Body of pancreas (tissue), 4 donors: ENCODE results near the gene GJA5. TPM values are rescaled to one million over a fixed set of nuclear protein-coding genes. Genes with fewer than 3 reads are reported as not detected.

Experiments used
- ATAC-seq: fragments of 150-250 bp; one replicate; pipeline ENCODE4 v1.9.1; 2016
- DNase-seq, 4 donors: peaks; one replicate each; pipeline ENCODE4 v3.0.0-alpha.2; 2019
- H3K27ac ChIP-seq, 4 donors: fragments of 200-600 bp; sonication (generic); 1 replicate in 3 of 4; 2 replicates in 1 of 4; pipeline versions ENCODE4 v1.5.1 to v1.6.1; 2016 to 2019; ENCODE audit warnings: mild to moderate bottlenecking in 1 of 4, mixed read lengths in 1 of 4, moderate library complexity in 1 of 4
- H3K27me3 ChIP-seq, 2 donors: fragments of 200-600 bp; sonication (generic); one replicate each; pipeline ENCODE4 v1.6.0; 2016; ENCODE audit warnings: mild to moderate bottlenecking in 1 of 2
- H3K36me3 ChIP-seq, 2 donors: fragments of 200-600 bp; sonication (generic); replicated peaks in 1 of 2; 2 replicates each; pipeline ENCODE4 v1.5.1; 2016; ENCODE audit warnings: low read depth in 2 of 2; ENCODE audit not compliant: insufficient read depth in 1 of 2
- H3K4me1 ChIP-seq: fragments of 200-600 bp; sonication (generic); one replicate; pipeline ENCODE4 v1.6.0; 2016
- H3K4me3 ChIP-seq, 2 donors: fragments of 200-600 bp; sonication (generic); 1 replicate in 1 of 2; 2 replicates in 1 of 2; pipeline ENCODE4 v1.5.1; 2016 to 2019
- H3K9me3 ChIP-seq, 3 donors: fragments of 200-600 bp; sonication (generic); 1 replicate in 2 of 3; 2 replicates in 1 of 3; pipeline ENCODE4 v1.5.1; 2016
- POLR2A ChIP-seq, 3 donors: fragments of 450-650 bp; IDR thresholded peaks; one replicate each; pipeline ENCODE4 v1.6.1; 2016; ENCODE audit warnings: antibody characterized with exemption in 3 of 3, mild to moderate bottlenecking in 2 of 3
- WGBS, 2 donors: methylation state at CpG; one replicate each; pipeline ENCODE4 v1.1.5; 2017; 5-methylcytosine and 5-hydroxymethylcytosine counted together
- intact Hi-C: fragments of 100-400 bp; cut with DNase I; formaldehyde crosslinking; loops from one replicate; pipeline ENCODE4 v1.15.1; 2023
- total RNA-seq, 2 donors: library from RNA; depleted of rRNA; stranded (reverse); fragments of >200 nt; gene quantifications; one replicate each; pipeline ENCODE4 v1.1.0, GENCODE V29; 2016
- TF ChIP-seq, protein P1 (sequence below), 7 experiments: fragments of 450-650 bp in 4 of 7; fragments of 200-600 bp in 3 of 7; sonication (generic) in 3 of 7; IDR thresholded peaks; one replicate each; pipeline ENCODE4 v1.5.1; 2016 to 2019; ENCODE audit warnings: antibody characterized with exemption in 7 of 7

The GJA5 gene
- total RNA-seq, 2 donors from 2014 or later: 0.99 to 8.8 TPM

DNA sequence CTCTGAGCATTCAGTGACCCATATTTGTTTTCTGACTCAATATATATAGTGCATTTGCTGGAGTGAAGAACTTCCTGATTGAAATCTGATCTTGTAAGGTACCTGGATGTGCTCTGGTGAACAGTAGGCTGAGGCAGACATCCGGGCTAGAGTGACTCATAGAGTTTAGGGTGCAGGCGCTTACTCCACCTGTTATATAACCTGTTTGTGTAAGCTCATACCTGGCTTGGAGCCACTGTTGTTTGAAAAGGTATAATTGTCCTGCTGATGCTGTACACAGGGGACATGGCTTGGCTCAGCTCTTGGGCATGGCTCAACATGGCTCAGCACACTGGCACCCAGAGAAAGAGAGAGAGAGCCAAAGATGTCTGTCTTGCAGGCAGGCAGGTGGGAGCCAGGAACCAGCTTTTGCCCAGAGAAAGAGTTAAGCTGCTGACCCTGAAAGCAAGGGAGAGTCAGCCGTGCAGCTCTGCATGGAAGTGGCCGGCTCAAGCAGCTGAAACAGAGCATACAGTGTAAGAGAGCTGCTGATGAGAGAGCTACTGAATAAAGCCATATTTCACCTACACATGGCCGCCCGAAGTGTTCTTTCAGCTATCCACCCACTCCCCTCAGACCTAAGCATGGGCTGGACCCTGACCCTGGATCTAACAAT is 43.2 kb downstream of the GJA5 start:
- H3K4me1 ChIP-seq: peaks cover 13% of the 10 kb centered on the region
- no peaks in the 10 kb centered on the region for H3K9me3 ChIP-seq
- TF ChIP-seq, protein P1, sequence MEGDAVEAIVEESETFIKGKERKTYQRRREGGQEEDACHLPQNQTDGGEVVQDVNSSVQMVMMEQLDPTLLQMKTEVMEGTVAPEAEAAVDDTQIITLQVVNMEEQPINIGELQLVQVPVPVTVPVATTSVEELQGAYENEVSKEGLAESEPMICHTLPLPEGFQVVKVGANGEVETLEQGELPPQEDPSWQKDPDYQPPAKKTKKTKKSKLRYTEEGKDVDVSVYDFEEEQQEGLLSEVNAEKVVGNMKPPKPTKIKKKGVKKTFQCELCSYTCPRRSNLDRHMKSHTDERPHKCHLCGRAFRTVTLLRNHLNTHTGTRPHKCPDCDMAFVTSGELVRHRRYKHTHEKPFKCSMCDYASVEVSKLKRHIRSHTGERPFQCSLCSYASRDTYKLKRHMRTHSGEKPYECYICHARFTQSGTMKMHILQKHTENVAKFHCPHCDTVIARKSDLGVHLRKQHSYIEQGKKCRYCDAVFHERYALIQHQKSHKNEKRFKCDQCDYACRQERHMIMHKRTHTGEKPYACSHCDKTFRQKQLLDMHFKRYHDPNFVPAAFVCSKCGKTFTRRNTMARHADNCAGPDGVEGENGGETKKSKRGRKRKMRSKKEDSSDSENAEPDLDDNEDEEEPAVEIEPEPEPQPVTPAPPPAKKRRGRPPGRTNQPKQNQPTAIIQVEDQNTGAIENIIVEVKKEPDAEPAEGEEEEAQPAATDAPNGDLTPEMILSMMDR (IDR thresholded peaks at IDR 0.05): no peak
- no peak for TF ChIP-seq POLR2A (IDR thresholded peaks at IDR 0.05)
- peak overlapping the region in 1 of 4 donors; percentile 12 for H3K27ac ChIP-seq
- intact Hi-C loops: no loop called here
- ATAC-seq (peak; percentile 58), DNase-seq (peak in 2 of 4 donors; percentile 47 to 87)
- H3K36me3 ChIP-seq: no peaks in the 10 kb centered on the region
- H3K4me3 ChIP-seq: no peak overlapping the region
- H3K27me3 ChIP-seq: no peaks in the 10 kb centered on the region
- 65 to 80% methylated on average over 4 to 6 of the region's 6 CpGs for WGBS, 2 donors

DNA sequence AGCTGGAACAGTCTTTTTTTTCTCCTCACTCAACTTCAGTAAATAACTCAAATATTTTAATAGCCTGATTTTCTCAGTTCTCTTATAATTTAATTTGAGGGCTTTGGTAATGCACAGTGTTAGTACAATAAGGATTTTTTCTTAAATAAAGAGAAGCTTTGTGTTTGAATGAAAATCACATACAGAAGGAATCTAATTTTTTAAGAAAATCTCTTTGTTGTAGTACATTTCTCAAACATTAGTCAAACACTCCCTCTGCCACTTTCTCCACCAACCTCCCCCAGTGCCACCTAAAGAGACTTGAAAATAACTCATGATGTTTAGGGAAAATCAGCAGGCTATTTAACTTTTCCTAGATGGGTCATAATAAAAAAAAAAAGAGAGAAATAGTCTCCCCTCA is 47.8 kb downstream of the GJA5 start:
- no peak overlapping the region for H3K27ac ChIP-seq
- intact Hi-C loops: no loop called here
- ATAC-seq: no peak
- H3K9me3 ChIP-seq: no peaks in the 10 kb centered on the region
- H3K4me1 ChIP-seq: no peaks in the 10 kb centered on the region
- H3K36me3 ChIP-seq: no peaks in the 10 kb centered on the region
- DNase-seq: no peak
- no peaks in the 10 kb centered on the region for H3K27me3 ChIP-seq
- no peak overlapping the region for H3K4me3 ChIP-seq
- TF ChIP-seq POLR2A (IDR thresholded peaks at IDR 0.05): no peak
- TF ChIP-seq, protein P1 (IDR thresholded peaks at IDR 0.05): no peak

Other genes starting within 250 kb of the GJA5 start
- gene BCL9, start 219.1 kb downstream of the GJA5 start, total RNA-seq: 1 to 10 TPM; 5.9 to 8.0 TPM
- gene ACP6, start 90.1 kb downstream of the GJA5 start, total RNA-seq: 10 to 100 TPM; 13.2 to 24.7 TPM
- not detected for gene GJA8, start 142.2 kb upstream of the GJA5 start, total RNA-seq
- gene GPR89B, start 167.8 kb upstream of the GJA5 start, total RNA-seq: 10 to 100 TPM; 11.2 to 16.6 TPM